GM21825 (cell line): ENCODE measurements around the gene ICAM1.
A peak's percentile ranks its signal among the peaks of the same experiment; 100 is the strongest.
"Not testable (repeated sequence)": the region's sequence is repeated elsewhere in the genome, so short reads cannot be mapped to it uniquely, and the experiment has no call there.

Experiments
- ATAC-seq: cut with Tn5 transposase; IDR thresholded peaks from one replicate; pipeline ENCODE4 v1.9.1; 2021; ENCODE audit warnings: mild to moderate bottlenecking, moderate library complexity; ENCODE audit not compliant: unreplicated experiment

ICAM1 gene

GRCh38 chr19:10271543-10272086, 695 bp downstream of the ICAM1 start:
- ATAC-seq = peak; percentile 11

- no peak for ATAC-seq
Observed at GRCh38 chr19:10274589-10274988, 3.7 kb downstream of the ICAM1 start.

GRCh38 chr19:10277795-10278589, 7.1 kb downstream of the ICAM1 start:
- ATAC-seq = no peak

GRCh38 chr19:10278935-10279334, 8.0 kb downstream of the ICAM1 start:
- ATAC-seq = no peak

GRCh38 chr19:10279737-10280442, 9.0 kb downstream of the ICAM1 start:
- no peak for ATAC-seq

GRCh38 chr19:10282043-10282442, 11.1 kb downstream of the ICAM1 start:
- ATAC-seq = not testable (repeated sequence)

- ATAC-seq = no peak
Observed at GRCh38 chr19:10283301-10284064, 12.6 kb downstream of the ICAM1 start.

GRCh38 chr19:10284065-10284959, 13.4 kb downstream of the ICAM1 start:
- no peak for ATAC-seq

GRCh38 chr19:10284960-10285278, 14.0 kb downstream of the ICAM1 start:
- no peak for ATAC-seq

- no peak for ATAC-seq
Observed at GRCh38 chr19:10285393-10285792, 14.5 kb downstream of the ICAM1 start.

GRCh38 chr19:10286803-10287737, 16.1 kb downstream of the ICAM1 start, which contains the start of gene ICAM4:
Gene ICAM4 (plus strand): TSS chr19:10286955. CDS start chr19:10287013, 58 bp downstream.
- no peak for ATAC-seq

- no peak for ATAC-seq
Observed at GRCh38 chr19:10288662-10289166, 17.8 kb downstream of the ICAM1 start.

- no peak for ATAC-seq
Observed at GRCh38 chr19:10289167-10289835, 18.4 kb downstream of the ICAM1 start.

- no peak for ATAC-seq
Observed at GRCh38 chr19:10289836-10290356, 19.0 kb downstream of the ICAM1 start, which contains the start of gene ICAM5. Gene ICAM5 (plus strand): TSS chr19:10289952. CDS start chr19:10290044, 92 bp downstream.

GRCh38 chr19:10290357-10290875, 19.5 kb downstream of the ICAM1 start:
- no peak for ATAC-seq

- ATAC-seq = no peak
Observed at GRCh38 chr19:10290876-10291553, 20.1 kb downstream of the ICAM1 start.

GRCh38 chr19:10291554-10292205, 20.8 kb downstream of the ICAM1 start:
- no peak for ATAC-seq
